HEK293 (cell line): ENCODE data around the gene EXOC8.

Experiments used
- CTCF ChIA-PET: fragments of 350-600 bp; formaldehyde crosslinking; extraction: SDS; loops from one replicate; lab custom pipeline; 2021; ENCODE audit warnings: antibody characterized with exemption; lab: Yijun Ruan, JAX
- POLR2A ChIA-PET: fragments of 300-600 bp; formaldehyde crosslinking; extraction: SDS; loops from one replicate; lab custom pipeline; 2020; ENCODE audit warnings: antibody characterized with exemption, inconsistent platforms; lab: Yijun Ruan, JAX
- H3K27ac ChIP-seq: fragments of 200-500 bp; sonication (Bioruptor generic); 2 replicates; pipeline ENCODE4 v1.5.1; 2014; ENCODE audit warnings: low read depth, low read length, control low read depth, inconsistent platforms; ENCODE audit errors: extremely low read depth
- H3K36me3 ChIP-seq, 2 experiments: fragments of 200-500 bp in 1 of 2; sonication (Bioruptor generic) in 1 of 2; 1 replicate in 1 of 2; 2 replicates in 1 of 2; pipeline ENCODE4 v1.5.1; 2014 to 2017; ENCODE audit warnings: inconsistent platforms in 2 of 2, low read length in 2 of 2; ENCODE audit not compliant: control insufficient read depth in 2 of 2, insufficient read depth in 1 of 2
- H3K4me1 ChIP-seq: fragments of 200-500 bp; sonication (Bioruptor generic); 2 replicates; pipeline ENCODE4 v1.5.1; 2014; ENCODE audit warnings: mild to moderate bottlenecking, low read length, inconsistent platforms; ENCODE audit not compliant: control insufficient read depth, insufficient read depth
- H3K4me3 ChIP-seq: 2 replicates; pipeline ENCODE4 v1.5.1; 2011; ENCODE audit warnings: low read depth, mild to moderate bottlenecking, control low read depth, low read length, moderate library complexity
- H3K9me3 ChIP-seq: fragments of 200-500 bp; sonication (Bioruptor generic); 2 replicates; pipeline ENCODE4 v1.5.1; 2014; ENCODE audit warnings: low read depth, low read length, inconsistent platforms; ENCODE audit not compliant: control insufficient read depth, insufficient read depth
- EGR2 ChIP-seq: fragments of 450-650 bp; formaldehyde crosslinking; IDR thresholded peaks from 2 replicates; pipeline ENCODE4 v1.5.1; 2016; ENCODE audit warnings: low read depth, missing biosample characterization, missing genetic modification characterization
- FEZF1 ChIP-seq: fragments of 450-650 bp; formaldehyde crosslinking; IDR thresholded peaks from 2 replicates; pipeline ENCODE4 v1.5.1; 2016; ENCODE audit warnings: missing biosample characterization, missing genetic modification characterization
- GLI2 ChIP-seq: fragments of 450-650 bp; formaldehyde crosslinking; IDR thresholded peaks from 2 replicates; pipeline ENCODE4; 2017; ENCODE audit warnings: missing biosample characterization, missing genetic modification characterization, low read depth, borderline replicate concordance
- HIC1 ChIP-seq: fragments of 450-650 bp; formaldehyde crosslinking; IDR thresholded peaks from 2 replicates; pipeline ENCODE4 v1.5.1; 2016; ENCODE audit warnings: missing biosample characterization, missing genetic modification characterization
- KLF1 ChIP-seq: fragments of 450-650 bp; formaldehyde crosslinking; IDR thresholded peaks from 2 replicates; pipeline ENCODE4 v1.5.1; 2016; ENCODE audit warnings: missing biosample characterization, missing genetic modification characterization
- KLF10 ChIP-seq: fragments of 450-650 bp; IDR thresholded peaks from 2 replicates; pipeline ENCODE4 v1.5.1; 2018; ENCODE audit warnings: missing biosample characterization, mild to moderate bottlenecking, missing genetic modification characterization
- KLF9 ChIP-seq: fragments of 450-650 bp; formaldehyde crosslinking; IDR thresholded peaks from 2 replicates; pipeline ENCODE4 v1.5.1; 2016; ENCODE audit warnings: missing biosample characterization, missing genetic modification characterization, low read depth
- PRDM1 ChIP-seq: fragments of 450-650 bp; formaldehyde crosslinking; IDR thresholded peaks from 2 replicates; pipeline ENCODE4; 2016; ENCODE audit warnings: missing biosample characterization, missing genetic modification characterization
- SALL2 ChIP-seq: fragments of 450-650 bp; formaldehyde crosslinking; IDR thresholded peaks from 2 replicates; pipeline ENCODE4 v1.5.0; 2017; ENCODE audit warnings: missing biosample characterization, mild to moderate bottlenecking, missing genetic modification characterization, borderline replicate concordance
- SP7 ChIP-seq: fragments of 450-650 bp; formaldehyde crosslinking; IDR thresholded peaks from 2 replicates; pipeline ENCODE4 v1.5.1; 2016; ENCODE audit warnings: missing biosample characterization, missing genetic modification characterization
- TCF7L2 ChIP-seq: IDR thresholded peaks from 2 replicates; pipeline ENCODE4 v1.6.1; 2011; ENCODE audit warnings: low read depth, mild to moderate bottlenecking, inconsistent platforms, low read length, moderate library complexity, borderline replicate concordance
- ZBTB17 ChIP-seq: fragments of 450-650 bp; formaldehyde crosslinking; IDR thresholded peaks from 2 replicates; pipeline ENCODE4 v1.5.1; 2016; ENCODE audit warnings: missing biosample characterization, missing genetic modification characterization
- ZBTB8A ChIP-seq: fragments of 450-650 bp; formaldehyde crosslinking; IDR thresholded peaks from 2 replicates; pipeline ENCODE4 v1.5.1; 2016; ENCODE audit warnings: missing biosample characterization, missing genetic modification characterization
- ZEB2 ChIP-seq: fragments of 450-650 bp; formaldehyde crosslinking; IDR thresholded peaks from 2 replicates; pipeline ENCODE4 v1.5.1; 2016; ENCODE audit warnings: missing biosample characterization, missing genetic modification characterization
- ZNF157 ChIP-seq: fragments of 450-650 bp; formaldehyde crosslinking; IDR thresholded peaks from 2 replicates; pipeline ENCODE4 v1.5.1; 2016; ENCODE audit warnings: missing biosample characterization, missing genetic modification characterization
- ZNF174 ChIP-seq: fragments of 450-650 bp; formaldehyde crosslinking; IDR thresholded peaks from 2 replicates; pipeline ENCODE4 v1.5.0; 2017; ENCODE audit warnings: missing biosample characterization, mild to moderate bottlenecking, missing genetic modification characterization
- ZNF24 ChIP-seq: fragments of 450-650 bp; formaldehyde crosslinking; IDR thresholded peaks from 2 replicates; pipeline ENCODE4 v1.5.1; 2016; ENCODE audit warnings: missing biosample characterization, missing genetic modification characterization
- ZNF366 ChIP-seq: fragments of 450-650 bp; formaldehyde crosslinking; conservative IDR thresholded peaks from 2 replicates; pipeline ENCODE4 v1.5.1; 2016; ENCODE audit warnings: missing biosample characterization, missing genetic modification characterization
- ZNF521 ChIP-seq: fragments of 450-650 bp; formaldehyde crosslinking; IDR thresholded peaks from 2 replicates; pipeline ENCODE4 v1.5.1; 2017; ENCODE audit warnings: missing biosample characterization, mild to moderate bottlenecking, missing genetic modification characterization
- ZNF561 ChIP-seq: fragments of 450-650 bp; IDR thresholded peaks from 2 replicates; pipeline ENCODE4 v1.5.1; 2018; ENCODE audit warnings: missing biosample characterization, missing genetic modification characterization, borderline replicate concordance
- ZNF585B ChIP-seq: fragments of 450-650 bp; formaldehyde crosslinking; IDR thresholded peaks from 2 replicates; pipeline ENCODE4 v1.5.1; 2016; ENCODE audit warnings: missing biosample characterization, missing genetic modification characterization
- ZNF596 ChIP-seq: fragments of 450-650 bp; IDR thresholded peaks from 2 replicates; pipeline ENCODE4 v1.5.0; 2018; ENCODE audit warnings: missing biosample characterization, mild to moderate bottlenecking, missing genetic modification characterization, moderate library complexity
- ZNF600 ChIP-seq: fragments of 450-650 bp; formaldehyde crosslinking; IDR thresholded peaks from 2 replicates; pipeline ENCODE4 v1.5.1; 2016; ENCODE audit warnings: missing biosample characterization, missing genetic modification characterization
- ZNF623 ChIP-seq: fragments of 450-650 bp; formaldehyde crosslinking; IDR thresholded peaks from 2 replicates; pipeline ENCODE4 v1.5.1; 2016; ENCODE audit warnings: missing biosample characterization, missing genetic modification characterization
- ZNF664 ChIP-seq: fragments of 450-650 bp; formaldehyde crosslinking; IDR thresholded peaks from 2 replicates; pipeline ENCODE4 v1.5.1; 2016; ENCODE audit warnings: missing biosample characterization, missing genetic modification characterization

EXOC8 gene

GRCh38 chr1:231386466-231386865 lies 48.8 kb upstream of the EXOC8 start:
- Histone ChIP-seq H3K36me3 (no peaks in the 10 kb centered on the region; a peak in 1 of 3 replicates), H3K4me3 (no peak overlapping the region), H3K27ac (no peak overlapping the region), H3K9me3 (no peaks in the 10 kb centered on the region), H3K4me1 (no peaks in the 10 kb centered on the region)
- TF ChIP-seq GLI2 (tag by site-specific recombination) = 0 out of 2 replicates have a peak, but pooled peaks have one; percentile 1
- no peak for TF ChIP-seq ZNF623
- ChIA-PET CTCF (interaction anchor here (0.5 to 1.1 kb wide), 3 partner anchors 17 to 124 kb away, joined by 3 read pairs; no protein-coding TSS in a partner anchor), POLR2A (interaction anchor here (0.6 to 1.7 kb wide), 2 partner anchors 34 to 195 kb away, joined by 3 read pairs; no protein-coding TSS in a partner anchor)

GRCh38 chr1:231385416-231385748 lies 47.7 kb upstream of the EXOC8 start:
- CTCF ChIA-PET = interaction anchor here (0.6 to 0.9 kb wide), 2 partner anchors 28 to 298 kb away, joined by 3 read pairs; no protein-coding TSS in a partner anchor
- 0 out of 2 replicates have a peak, but pooled peaks have one; percentile 34 for TF ChIP-seq HIC1
- 0 out of 2 replicates have a peak, but pooled peaks have one; percentile 26 for TF ChIP-seq ZEB2 (tag by site-specific recombination)
- TF ChIP-seq KLF10 (tag by site-specific recombination) = no peak
- TF ChIP-seq ZNF366 (tag by site-specific recombination) = 0 out of 2 replicates have a peak, but pooled peaks have one; percentile 17
- Histone ChIP-seq H3K27ac (no peak overlapping the region), H3K36me3 (no peaks in the 10 kb centered on the region; a peak in 1 of 3 replicates), H3K4me3 (no peak overlapping the region), H3K4me1 (no peaks in the 10 kb centered on the region), H3K9me3 (no peaks in the 10 kb centered on the region)
- POLR2A ChIA-PET = interaction anchor here (1.7 kb wide), 1 partner anchor 35 kb away, joined by 3 read pairs; no protein-coding TSS in a partner anchor

DNA sequence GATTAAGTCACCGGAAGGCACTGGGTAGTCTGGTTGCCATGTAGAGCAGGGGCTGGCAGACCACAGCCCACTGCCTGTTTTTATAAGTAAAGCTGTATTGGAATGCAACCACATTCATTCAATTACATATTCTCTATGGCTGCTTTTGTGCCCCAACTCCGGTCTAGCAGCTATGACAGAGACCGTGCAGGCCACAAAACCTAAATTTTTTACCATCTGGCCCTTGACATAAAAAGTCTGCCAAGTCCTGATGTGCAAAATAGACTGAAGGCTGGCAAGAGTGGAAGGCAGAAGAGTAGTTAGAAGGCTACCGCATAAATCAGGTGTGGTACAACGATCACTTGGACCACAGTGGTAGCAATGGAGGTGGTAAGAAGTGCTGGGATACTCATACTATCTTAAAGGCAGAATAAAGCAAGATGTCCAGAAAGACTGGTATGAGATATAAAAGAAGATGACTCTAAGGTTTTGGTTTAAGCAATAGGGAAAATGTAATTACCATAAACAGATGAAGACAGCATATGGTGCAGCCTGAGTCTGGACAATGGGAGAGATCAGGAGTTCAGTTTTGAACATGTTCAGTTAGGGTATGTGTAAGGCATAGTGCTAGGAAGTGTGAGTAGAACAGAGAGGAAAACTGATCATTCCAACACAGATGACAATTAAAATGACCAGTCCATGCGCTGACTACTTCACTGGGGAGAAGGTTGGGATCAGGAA lies 47.2 kb upstream of the EXOC8 start:
- Histone ChIP-seq H3K36me3 (no peaks in the 10 kb centered on the region; a peak in 1 of 3 replicates), H3K9me3 (no peaks in the 10 kb centered on the region), H3K4me3 (no peak overlapping the region), H3K27ac (no peak overlapping the region), H3K4me1 (no peaks in the 10 kb centered on the region)
- POLR2A ChIA-PET = interaction anchor here (1.7 kb wide), 1 partner anchor 36 kb away, joined by 3 read pairs; no protein-coding TSS in a partner anchor
- CTCF ChIA-PET = interaction anchor here (0.9 kb wide), 1 partner anchor 28 kb away, joined by 3 read pairs; no protein-coding TSS in a partner anchor
- peak; percentile 53; the same call in 1 of the 2 replicates for TF ChIP-seq ZBTB17 (tag by site-specific recombination)
- no peak for TF ChIP-seq ZNF521
- TF ChIP-seq ZNF24 = no peak
- TF ChIP-seq ZNF174 (tag by site-specific recombination) = no peak
- peak; percentile 74 for TF ChIP-seq ZNF600 (tag by site-specific recombination)

- H3K4me1 ChIP-seq = no peaks in the 10 kb centered on the region
- no peaks in the 10 kb centered on the region for H3K36me3 ChIP-seq
- ChIA-PET POLR2A (interaction anchor here (0.6 to 0.7 kb wide), 3 partner anchors 9 to 113 kb away, joined by 3 to 6 read pairs (median 3); no protein-coding TSS in a partner anchor), CTCF (interaction anchor here (0.6 to 0.9 kb wide), 2 partner anchors 11 to 222 kb away, joined by 3 to 4 read pairs; no protein-coding TSS in a partner anchor)
- H3K9me3 ChIP-seq = no peaks in the 10 kb centered on the region
- no peak overlapping the region for H3K27ac ChIP-seq
- H3K4me3 ChIP-seq = no peak overlapping the region
- TF ChIP-seq ZNF585B (tag by site-specific recombination) = no peak
- peak; percentile 89 for TF ChIP-seq ZNF664 (tag by site-specific recombination)
- TF ChIP-seq PRDM1 (tag by site-specific recombination) = no peak; the same call in 1 of the 2 replicates
- TF ChIP-seq ZNF561 (tag by site-specific recombination) = peak; percentile 32; the same call in 1 of the 2 replicates
- peak; percentile 78; the same call in 1 of the 2 replicates for TF ChIP-seq FEZF1 (tag by site-specific recombination)
- TF ChIP-seq ZNF157 (tag by site-specific recombination) = no peak
- TF ChIP-seq TCF7L2 = no peak
- TF ChIP-seq KLF1 (tag by site-specific recombination) = no peak
- peak; percentile 24; the same call in 1 of the 2 replicates for TF ChIP-seq ZNF596
- TF ChIP-seq SALL2 (tag by site-specific recombination) = no peak
- TF ChIP-seq ZNF366 (tag by site-specific recombination) = 0 out of 2 replicates have a peak, but pooled peaks have one; percentile 17
- peak; percentile 72 for TF ChIP-seq SP7 (tag by site-specific recombination)
- TF ChIP-seq ZBTB8A = no peak
- TF ChIP-seq EGR2 (tag by site-specific recombination) = no peak
- no peak for TF ChIP-seq KLF9 (tag by site-specific recombination)
- TF ChIP-seq ZNF600 (tag by site-specific recombination) = peak; percentile 59; the same call in 1 of the 2 replicates
Observed at GRCh38 chr1:231383159-231383860, 45.7 kb upstream of the EXOC8 start.
